CD4-positive, alpha-beta T cell treated with Interleukin-6 for 4 hours (primary cell): ENCODE results near the gene EXOSC9.

Experiments used
- DNase-seq: peaks from one replicate; pipeline ENCODE4 v3.0.0-alpha.2; 2020; ENCODE audit warnings: mixed read lengths

The EXOSC9 gene

DNA sequence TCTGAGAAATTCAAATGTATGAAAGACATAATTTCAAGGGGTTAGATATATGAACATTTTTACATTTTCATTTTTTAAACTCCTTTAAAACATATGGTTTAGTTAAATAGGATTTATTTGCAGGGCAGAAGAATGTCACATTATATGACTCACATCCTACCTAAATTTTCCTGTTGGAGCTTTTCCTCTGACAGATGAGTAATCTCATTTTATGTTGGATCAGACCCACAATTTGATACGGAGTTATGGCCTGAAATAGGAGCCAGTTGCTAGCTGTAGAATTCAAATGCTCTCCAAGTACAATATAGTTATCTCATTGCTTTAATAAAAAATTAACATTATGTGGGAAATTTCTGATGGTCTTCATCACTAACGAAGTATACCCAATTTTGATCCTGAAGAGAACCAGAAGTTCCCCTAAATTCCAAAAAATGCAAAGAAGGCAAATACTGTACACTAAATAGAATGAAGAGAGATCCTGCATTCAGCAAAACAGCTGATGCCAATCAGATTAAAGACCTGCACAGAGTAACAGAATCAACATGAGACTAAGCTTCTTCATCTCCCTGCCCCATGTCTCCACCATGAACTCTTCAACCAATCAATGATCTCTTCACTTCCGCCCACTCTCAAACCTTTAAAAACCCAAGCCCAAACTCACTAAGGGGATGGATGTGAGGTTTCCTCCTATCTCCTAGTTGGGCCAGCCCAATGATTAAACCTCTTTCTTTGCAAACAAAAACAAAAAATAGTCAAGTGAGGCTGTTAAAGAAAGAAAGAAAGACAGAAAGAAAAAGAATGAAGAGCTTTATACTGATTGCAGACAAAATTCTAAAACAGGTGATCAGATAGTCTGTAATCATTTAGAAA, 10.9 kb upstream of the EXOSC9 start:
- no peak for DNase-seq

DNA sequence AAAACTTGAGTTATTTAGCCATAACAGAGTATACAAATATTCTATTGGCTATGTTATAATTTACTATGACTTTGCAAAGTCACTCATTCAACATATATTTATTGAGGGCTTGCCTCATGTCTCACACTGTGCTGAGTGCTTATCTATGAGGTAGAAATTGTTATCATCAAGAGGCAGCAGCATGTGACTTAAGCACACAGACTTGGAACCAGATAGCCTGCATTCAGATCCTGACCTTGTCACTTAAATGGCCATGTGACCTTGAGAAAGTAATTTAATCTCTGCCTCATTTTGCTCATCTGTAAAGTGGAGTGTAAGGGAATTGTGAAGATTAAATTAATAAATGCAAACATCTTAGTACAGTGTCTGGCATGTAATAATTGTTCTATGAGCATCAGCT, 10.1 kb upstream of the EXOSC9 start:
- DNase-seq, result no peak

- no peak for DNase-seq
Measured at GRCh38 chr4:121791481-121791880, 9.6 kb upstream of the EXOSC9 start.

GRCh38 chr4:121792966-121793365, 8.2 kb upstream of the EXOSC9 start:
- no peak for DNase-seq

DNA sequence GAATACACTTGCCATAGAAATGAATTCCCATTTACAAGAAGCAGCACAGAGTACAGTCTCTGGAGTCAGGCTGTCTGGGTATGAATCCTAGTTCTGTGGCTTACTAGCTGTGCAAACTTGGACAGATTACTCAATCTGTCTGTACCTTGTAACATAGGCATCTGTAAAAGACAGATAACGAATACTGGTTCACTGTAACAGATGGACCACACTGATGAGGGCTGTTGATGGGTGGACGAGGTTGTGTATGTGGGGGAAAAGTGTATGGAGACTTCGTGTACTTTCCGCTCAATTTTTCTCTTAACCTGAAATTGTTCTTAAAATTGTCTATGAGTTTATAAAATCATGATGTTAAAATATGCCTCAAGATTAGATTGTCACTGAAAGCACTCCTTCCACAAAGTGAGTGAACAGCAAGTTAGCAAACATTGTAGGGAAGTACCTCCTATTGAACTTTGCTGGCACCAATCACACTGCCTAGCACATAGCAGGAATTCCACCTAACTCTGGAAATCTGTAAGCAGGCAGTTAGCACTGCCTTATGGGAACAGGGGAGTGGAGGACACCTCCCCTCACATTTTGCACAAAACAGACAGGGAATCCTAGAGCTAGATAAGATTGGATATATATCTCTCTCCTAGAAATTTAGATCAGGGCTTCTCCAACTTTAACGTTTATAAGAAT, 6.5 kb upstream of the EXOSC9 start:
- DNase-seq, result no peak

DNA sequence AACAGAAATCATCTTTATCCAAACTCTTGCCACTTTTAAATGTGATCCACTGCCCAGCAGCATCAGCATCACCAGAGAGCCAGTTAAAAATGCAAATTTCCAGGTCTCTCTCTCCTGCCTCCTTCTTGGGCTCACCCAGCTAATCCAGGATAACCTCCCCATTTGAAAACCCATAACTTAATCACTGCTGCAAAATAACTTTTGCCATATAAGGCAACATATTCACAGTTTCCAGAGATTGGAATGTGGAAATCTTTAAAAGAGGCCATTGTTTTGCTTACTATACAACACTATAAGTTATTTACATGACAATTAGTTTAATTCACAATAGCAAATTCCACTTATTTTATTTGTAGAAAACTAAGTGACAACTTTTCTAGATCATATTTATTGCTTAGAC, 4.8 kb upstream of the EXOSC9 start:
- DNase-seq, result no peak

- DNase-seq, result no peak
Measured at GRCh38 chr4:121799208-121799823, 1.8 kb upstream of the EXOSC9 start.

- no peak for DNase-seq
Measured at GRCh38 chr4:121799867-121800501, 1.1 kb upstream of the EXOSC9 start.

- DNase-seq, result no peak
Measured at GRCh38 chr4:121800638-121800960, 524 bp upstream of the EXOSC9 start.

GRCh38 chr4:121801715-121802075, 572 bp downstream of the EXOSC9 start:
- no peak for DNase-seq

- no peak for DNase-seq
Measured at GRCh38 chr4:121806411-121806810, 5.3 kb downstream of the EXOSC9 start.

GRCh38 chr4:121811122-121811521, 10.0 kb downstream of the EXOSC9 start:
- no peak for DNase-seq

DNA sequence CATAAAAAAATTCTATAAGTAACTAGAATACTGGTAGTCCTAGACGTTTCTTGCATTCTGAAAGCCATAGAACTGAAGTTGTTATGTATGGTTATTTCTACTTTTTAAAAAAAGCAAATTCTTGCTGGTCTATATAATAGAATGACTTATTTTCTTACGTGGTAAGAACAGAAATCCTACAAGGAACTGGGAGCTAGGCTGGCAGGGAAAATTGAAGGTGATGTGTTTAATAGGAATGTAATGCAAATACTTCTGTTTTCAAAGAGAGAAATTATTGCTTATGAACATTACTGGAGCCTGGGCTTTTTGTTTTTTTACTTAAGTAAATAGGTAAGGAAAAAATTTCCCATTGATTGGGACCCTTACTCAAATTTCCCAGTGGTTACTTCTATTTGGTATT, 13.6 kb downstream of the EXOSC9 start:
- no peak for DNase-seq

DNA sequence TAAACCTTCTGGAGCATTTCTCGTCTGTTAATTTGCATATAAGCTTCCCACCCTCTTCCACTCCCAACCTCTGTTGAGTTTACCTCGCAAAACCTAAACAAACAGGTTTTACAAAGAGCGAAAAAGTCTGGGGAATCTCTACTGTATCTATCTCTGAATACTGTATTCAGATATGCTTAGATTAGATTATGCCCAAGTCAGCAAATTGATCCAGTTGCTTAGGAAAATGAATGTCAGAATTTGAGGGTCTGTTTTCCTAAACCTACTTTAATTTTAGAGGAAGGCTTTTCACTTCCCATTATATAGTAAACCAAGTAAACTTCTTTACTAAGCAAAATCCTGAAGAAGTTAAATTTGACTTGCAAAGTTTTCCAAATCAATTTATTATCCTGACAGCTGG, 15.9 kb downstream of the EXOSC9 start:
- DNase-seq, result no peak

- DNase-seq, result no peak
Measured at GRCh38 chr4:121817701-121818100, 16.6 kb downstream of the EXOSC9 start.

- no peak for DNase-seq
Measured at GRCh38 chr4:121818215-121818614, 17.1 kb downstream of the EXOSC9 start.

DNA sequence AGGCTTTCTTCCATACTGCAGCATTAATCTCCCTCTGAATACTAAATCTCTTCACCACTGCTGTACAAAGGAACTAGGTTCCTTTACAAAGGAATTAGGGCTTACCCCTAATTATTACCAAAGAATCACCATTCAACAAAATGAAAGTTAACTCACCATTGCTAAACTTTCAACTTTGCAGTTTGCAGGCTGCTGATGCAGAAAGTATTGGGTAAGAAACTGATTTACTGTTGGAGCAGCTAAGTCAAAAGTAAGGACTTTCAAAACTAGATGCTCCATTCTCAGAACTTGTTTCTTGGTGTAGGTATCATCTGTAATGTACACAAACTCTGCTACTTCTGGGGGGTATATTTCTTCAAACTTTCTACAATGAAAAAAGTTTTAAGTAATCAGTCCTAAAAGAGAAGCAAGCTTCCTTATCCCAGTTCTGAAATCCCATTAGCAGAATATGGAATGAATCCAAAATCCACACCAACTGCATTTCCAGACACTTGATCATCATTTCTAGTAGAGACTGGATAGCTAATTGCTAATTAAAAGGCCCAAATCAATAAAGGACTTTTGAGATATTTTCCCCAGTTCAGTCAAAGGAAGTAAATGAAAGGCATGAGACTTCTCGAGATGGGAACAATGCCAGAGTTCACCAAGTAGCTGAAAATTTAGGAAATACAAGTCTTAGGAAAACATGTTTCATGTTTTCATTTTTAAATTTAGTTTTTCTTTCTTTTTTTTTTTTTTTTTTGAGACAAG, 18.3 kb downstream of the EXOSC9 start:
- DNase-seq, result no peak

GRCh38 chr4:121822047-121822446, 20.9 kb downstream of the EXOSC9 start:
- no peak for DNase-seq

GRCh38 chr4:121822796-121823504, 21.8 kb downstream of the EXOSC9 start:
- DNase-seq, result peak; percentile 30

DNA sequence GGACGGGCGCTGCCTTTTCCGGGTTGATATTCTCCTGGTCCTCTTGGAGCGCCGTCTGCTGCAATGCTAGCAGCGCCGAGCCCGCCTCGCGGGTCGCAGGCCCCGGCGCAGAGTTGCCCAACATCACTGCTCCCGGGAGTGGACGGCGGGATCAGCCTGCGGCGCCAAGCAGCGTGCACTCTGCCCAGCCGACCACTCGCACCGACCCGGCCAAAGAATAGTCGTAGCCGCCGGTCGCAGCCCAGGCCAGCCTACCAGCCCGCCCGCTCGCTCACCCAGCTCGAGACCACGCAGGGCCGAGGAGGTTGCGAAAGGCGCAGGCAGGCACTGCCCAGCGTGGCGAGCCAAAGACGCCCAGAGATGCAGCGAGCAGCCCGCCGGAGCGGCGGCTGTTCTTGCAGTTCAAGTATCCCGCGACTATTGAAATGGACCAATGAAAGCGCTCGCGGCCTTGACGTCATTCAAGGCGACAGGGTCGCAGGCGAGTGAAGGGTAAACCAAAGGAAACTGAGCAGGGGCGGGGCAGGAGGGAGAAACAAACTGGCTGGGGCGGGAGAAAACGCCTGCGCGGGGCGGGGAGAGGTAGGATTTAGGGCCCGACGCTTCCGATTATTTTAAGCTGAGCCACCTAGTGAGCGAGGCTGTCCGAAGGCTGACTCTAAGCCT, 22.5 kb downstream of the EXOSC9 start, which contains the start of gene CCNA2:
TSS of gene CCNA2 (minus strand) at position 379 of the 666 bp plus-strand sequence. CDS start at position 124, 255 bp downstream.
- DNase-seq, result peak; percentile 97

DNA sequence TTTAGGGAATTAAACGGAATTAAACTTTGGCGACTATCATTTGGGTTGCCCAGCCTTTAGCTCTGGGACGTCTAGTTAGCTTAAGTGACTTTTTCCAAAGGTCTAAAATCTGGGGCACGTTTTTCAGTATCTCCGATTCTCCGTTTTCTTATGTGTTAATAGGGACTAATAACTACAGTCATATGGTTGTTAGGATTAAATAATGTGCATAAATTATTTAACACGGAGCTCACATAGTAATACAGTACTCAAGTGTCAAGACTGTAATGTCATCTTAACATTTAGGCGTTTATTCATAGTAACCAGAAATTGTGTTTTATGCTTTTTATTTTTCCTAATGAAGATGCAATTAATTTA, 23.0 kb downstream of the EXOSC9 start:
- DNase-seq, result no peak

DNA sequence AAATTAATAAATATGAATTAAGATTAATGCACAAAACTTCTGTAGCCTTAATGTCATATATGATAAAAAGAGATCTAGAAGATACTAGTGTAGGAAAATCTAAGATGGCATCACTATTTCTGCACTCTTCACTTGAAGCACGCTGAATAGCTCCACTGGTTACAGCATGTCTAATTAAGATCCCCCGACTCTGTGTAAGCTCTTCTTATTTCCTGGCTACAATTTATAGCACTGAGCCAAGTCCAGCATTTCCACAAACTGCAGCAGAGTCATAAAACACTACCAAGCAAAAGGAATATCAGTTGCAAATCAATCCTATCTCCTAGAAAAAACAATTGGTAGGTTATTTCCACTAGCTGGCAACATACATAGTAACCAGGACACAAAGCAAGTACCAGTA, 23.8 kb downstream of the EXOSC9 start:
- no peak for DNase-seq
